Stimulated activated CD8-positive, alpha-beta memory T cell treated with anti-CD3 and anti-CD28 coated beads, Interleukin-15, amount 100 ng/mL, for 48 hours (primary cell): ENCODE data around the gene SNAP25.

Experiments used
- DNase-seq, 2 donors: peaks; one replicate each; pipeline ENCODE4 v3.0.0-alpha.2; 2020; ENCODE audit warnings: low read depth in 2 of 2

SNAP25 gene

GRCh38 chr20:10216146-10216791 is 2.4 kb upstream of the SNAP25 start:
- DNase-seq, result no peak

GRCh38 chr20:10217721-10218410 is 764 bp upstream of the SNAP25 start:
- peak; percentile 18 to 29 for DNase-seq

DNA sequence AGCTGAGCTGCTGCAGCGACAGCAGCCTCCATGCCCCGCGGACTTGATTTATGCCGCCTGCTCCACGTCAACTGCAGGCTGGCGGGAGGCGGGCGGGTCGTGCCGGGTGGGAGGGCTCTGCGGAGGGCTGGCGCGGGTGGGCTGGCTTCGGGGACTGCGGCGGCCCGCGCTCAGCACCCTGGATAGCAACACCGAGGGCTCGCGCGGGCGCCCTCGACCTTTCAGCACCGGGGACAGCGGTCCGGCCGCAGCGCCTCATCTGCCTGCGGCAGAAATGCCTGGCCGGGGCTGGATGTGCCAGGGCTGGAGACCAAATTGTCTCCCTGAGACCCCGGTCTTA is 792 bp downstream of the SNAP25 start:
- peak; percentile 27 to 42 for DNase-seq

DNA sequence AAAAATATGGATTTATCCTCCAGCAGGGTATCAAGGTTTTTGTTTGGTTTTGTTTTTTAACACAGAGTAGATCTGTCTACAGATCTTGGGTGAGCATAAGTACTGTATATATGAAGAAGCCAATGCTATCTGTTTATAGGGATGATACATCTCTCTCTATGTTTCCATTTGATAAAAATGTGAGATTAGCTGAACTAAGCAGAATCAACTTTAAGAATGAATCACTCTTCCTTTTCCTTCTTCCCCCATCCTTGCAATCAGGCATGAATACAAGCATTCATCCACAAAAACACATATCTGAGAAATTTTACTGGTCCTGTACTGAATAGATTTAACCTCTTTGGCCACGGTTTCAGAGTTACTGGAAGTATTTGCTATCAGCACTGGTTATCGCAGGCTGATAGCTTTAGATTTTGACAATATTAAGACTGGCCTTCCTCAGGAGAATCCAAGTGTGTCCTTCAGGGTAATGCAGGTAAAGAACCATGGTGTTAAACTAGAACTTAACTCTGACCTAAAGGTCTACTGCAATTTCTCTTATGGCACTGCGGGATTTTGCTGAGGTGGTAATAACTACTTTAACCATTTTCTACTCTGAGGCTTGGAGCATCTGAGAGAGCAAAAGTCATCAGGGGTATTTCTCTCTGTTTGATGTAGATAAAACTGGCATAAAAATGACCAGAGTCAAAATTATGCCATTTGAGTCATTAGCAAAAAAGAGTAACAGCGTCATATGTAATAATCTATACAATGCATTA is 1.5 kb downstream of the SNAP25 start:
- DNase-seq, result no peak

GRCh38 chr20:10221021-10221420 is 2.4 kb downstream of the SNAP25 start:
- DNase-seq, result no peak

DNA sequence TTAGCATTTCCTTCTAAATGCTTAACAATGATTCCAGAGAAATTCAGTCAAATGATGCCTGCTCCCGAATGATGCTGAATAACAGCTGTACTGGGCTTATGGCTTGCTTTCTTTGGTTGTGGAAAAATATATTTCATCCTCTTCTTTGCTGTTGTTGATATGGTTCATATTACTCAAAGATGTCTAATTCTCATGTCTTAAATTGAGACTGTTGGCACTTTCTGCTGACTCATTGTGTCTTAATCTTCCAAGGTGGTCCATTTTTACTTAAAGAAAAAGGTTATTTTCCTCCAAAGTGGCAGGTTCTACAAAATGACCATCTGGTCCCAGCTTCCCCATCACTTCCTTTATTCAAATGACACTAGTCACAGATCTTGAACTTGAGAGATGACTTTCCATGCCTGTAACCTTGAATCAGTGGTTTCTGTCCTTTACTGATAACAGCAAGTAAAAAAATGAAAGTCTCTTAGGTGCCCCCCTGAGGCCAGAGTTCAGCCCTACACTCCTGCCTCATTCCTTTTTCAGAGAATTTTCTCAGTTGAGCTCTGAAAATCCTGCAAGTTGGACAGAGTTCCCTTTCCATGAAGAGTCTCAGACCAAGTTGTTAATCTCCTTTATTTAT is 6.9 kb downstream of the SNAP25 start:
- no peak for DNase-seq

GRCh38 chr20:10228330-10228729 is 9.7 kb downstream of the SNAP25 start:
- DNase-seq, result no peak

DNA sequence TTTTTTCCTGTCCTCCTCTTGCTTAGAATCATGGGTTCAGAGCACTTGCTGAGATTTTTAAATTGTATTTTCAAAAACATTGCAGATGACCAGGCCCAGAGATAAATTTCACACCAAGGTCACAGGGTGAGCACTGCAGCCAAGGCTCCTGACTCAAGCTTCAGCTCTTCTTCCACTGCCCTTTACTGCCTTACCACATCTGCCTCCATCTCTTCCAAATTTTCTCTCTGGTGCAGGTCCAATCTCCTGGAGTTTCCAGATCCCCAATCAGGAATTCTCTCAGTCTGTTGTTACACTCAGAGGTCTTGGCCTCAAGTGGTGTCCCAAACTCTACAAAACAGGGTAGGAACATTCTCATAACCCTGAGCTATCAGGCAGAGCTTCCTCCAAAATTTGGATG is 12.7 kb downstream of the SNAP25 start:
- no peak for DNase-seq

GRCh38 chr20:10236540-10237533 is 18.2 kb downstream of the SNAP25 start:
- DNase-seq, result no peak

- DNase-seq, result no peak
Measured at GRCh38 chr20:10239954-10240353, 21.3 kb downstream of the SNAP25 start.

- DNase-seq, result no peak
Measured at GRCh38 chr20:10240655-10241054, 22.0 kb downstream of the SNAP25 start.

- DNase-seq, result no peak
Measured at GRCh38 chr20:10242166-10242565, 23.5 kb downstream of the SNAP25 start.

GRCh38 chr20:10247440-10247839 is 28.8 kb downstream of the SNAP25 start:
- DNase-seq, result no peak

DNA sequence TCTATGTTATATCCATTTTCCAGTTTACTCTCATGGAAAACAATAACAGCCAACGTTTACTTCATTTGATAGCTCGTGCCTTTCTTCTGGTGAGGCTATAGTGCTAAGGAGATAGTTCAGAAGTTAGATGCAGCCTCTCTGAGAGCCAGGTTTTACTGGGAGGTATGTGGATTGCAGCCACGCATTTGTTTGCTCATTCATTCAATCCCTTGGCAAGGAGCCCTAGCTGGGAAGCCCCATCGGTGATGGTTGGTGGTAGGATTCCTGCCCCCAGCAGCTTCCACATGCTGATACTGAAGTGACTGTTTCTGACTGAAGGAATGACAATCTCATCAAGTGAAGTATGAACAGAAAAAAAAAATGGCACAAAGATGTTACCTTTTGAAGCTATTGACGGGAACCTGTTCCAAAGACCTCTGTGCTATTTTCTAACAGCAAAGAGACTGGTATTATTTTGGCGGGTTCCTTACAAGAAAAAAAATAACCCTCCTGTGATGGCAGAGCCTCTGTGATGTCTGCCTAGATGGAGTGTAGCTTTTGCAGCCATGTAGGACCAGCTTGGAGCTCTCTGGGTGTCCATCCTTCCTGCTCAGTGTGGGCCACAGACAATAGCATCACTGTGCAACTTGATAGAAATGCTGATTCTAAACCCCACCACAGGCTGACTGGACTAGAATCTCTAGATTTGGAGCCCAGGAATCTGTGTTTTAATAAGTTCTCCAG is 30.6 kb downstream of the SNAP25 start:
- no peak for DNase-seq

GRCh38 chr20:10249822-10250221 is 31.2 kb downstream of the SNAP25 start:
- DNase-seq, result no peak

- DNase-seq, result no peak
Measured at GRCh38 chr20:10250902-10251301, 32.3 kb downstream of the SNAP25 start.

DNA sequence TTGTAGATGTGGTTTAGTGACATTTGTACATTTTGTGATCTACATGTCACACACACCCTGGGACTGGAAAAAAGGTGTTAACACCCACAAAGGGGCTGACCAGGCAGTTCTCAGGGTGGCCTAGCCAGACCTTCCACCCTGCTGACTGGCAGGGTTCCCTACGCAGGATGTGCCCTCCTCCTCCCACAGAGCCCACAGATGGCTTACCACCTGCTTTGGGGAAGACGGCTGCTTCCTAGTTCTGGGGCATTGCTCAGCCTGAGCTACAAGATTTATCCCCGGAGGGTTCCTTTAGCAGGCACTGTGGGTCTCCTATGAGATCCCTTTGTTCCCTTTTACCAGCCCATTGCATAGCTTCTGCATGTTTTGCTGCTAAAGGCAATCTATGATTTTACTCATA is 35.1 kb downstream of the SNAP25 start:
- no peak for DNase-seq

DNA sequence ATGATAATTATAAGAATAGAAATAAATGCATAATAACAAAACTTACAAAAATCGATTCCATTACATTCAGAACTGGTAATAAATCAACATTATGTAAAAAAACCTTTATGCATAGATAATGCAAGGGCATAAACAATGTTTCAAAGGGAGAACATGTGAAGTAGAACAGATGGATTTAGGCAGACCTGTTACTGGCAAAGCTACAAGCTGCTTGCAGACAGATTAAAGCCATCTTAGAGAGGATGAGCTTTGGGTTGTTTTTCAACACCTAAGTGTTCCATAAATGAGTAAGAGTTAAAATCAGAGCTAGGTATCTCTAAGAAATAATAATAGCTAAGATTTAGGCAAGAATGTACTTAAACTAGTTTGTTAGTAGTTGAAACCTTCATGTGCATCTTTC is 37.2 kb downstream of the SNAP25 start:
- no peak for DNase-seq

GRCh38 chr20:10259166-10259565 is 40.5 kb downstream of the SNAP25 start:
- no peak for DNase-seq

GRCh38 chr20:10260316-10260715 is 41.7 kb downstream of the SNAP25 start:
- no peak for DNase-seq

DNA sequence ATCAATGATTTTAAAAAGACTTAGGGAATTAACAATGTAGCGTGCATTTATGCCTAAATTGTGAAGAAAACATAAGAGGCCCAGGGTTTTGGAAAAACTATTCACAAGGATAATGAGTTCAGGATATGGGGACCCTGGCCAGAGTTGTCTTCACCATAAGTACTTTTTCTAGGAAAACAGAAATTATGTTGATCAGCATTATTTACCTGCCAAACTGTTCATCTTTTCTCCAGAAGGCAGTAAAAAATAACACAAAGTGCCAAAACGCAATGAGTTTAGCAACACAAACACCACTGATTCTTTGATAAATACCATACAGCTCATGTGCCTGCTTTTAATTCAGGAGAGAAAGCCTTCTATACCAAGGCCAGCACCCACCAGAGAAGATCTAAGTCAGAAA is 43.1 kb downstream of the SNAP25 start:
- no peak for DNase-seq
